ENCODE results near the gene FIG4.

The FIG4 gene

DNA sequence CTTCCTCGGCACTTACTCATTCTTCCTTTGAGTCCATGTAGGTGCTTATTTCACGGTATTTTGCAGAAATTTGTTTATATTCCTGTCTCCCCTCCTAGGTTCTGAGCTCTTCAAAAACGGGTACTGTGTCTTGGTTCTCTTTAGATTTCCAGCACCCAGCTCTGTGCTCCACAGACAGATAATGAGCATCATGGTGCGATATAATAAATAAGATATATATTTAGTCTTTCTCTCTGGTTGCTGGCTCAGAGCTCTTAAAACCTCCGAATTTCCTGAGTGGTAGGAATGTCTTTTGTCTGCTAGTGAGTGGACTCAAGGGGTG, 179.0 kb downstream of the FIG4 start:
- WGBS, 2 donors (ENCODE audit: extremely low coverage in 2 of 2, insufficient read length in 2 of 2, insufficient replicate concordance in 1 of 2), result no CpG with 5 or more reads among the region's 5 CpGs
- H3K23ac ChIP-seq (ENCODE audit: low read depth, low read length, poor library complexity), result no peak overlapping the region

GRCh38 chr6:109872549-109872948, 181.5 kb downstream of the FIG4 start:
- Histone ChIP-seq H3K4ac (ENCODE audit: low read length) (no peak overlapping the region), H3K9me3 (replicated peaks in 1 of 2; ENCODE audit: control insufficient read depth in 2 of 2, insufficient read depth in 1 of 2, low read depth in 1 of 2, low read length in 2 of 2) (peaks cover 0 to 1% of the 10 kb centered on the region in 2 donors), H2BK12ac (ENCODE audit: low read length) (no peak overlapping the region), H3K4me1 (ENCODE audit: control insufficient read depth in 2 of 2, insufficient read depth in 1 of 2, low read depth in 1 of 2, low read length in 2 of 2) (no peaks in the 10 kb centered on the region), H3K4me3 (ENCODE audit: low read length in 2 of 2) (no peak overlapping the region), H3K14ac (ENCODE audit: low read length) (no peak overlapping the region), H2BK120ac (ENCODE audit: low read depth, low read length) (no peak overlapping the region), H3K9ac (ENCODE audit: low read depth, low read length, poor library complexity) (no peak overlapping the region), H3K18ac (ENCODE audit: low read length) (no peak overlapping the region), H3K36me3 (replicated peaks in 1 of 2; ENCODE audit: control insufficient read depth in 2 of 2, insufficient read depth in 2 of 2, low read length in 2 of 2) (no peaks in the 10 kb centered on the region), H2AK5ac (ENCODE audit: low read depth, low read length) (no peak overlapping the region), H3K27ac (replicated peaks; ENCODE audit: low read length) (no peak overlapping the region), H2AFZ (ENCODE audit: low read length) (no peak overlapping the region), H4K8ac (ENCODE audit: low read depth, low read length) (no peak overlapping the region), H3K79me1 (ENCODE audit: low read depth, low read length) (no peaks in the 10 kb centered on the region), H3K27me3 (ENCODE audit: control insufficient read depth in 3 of 3, insufficient read depth in 3 of 3, low read depth in 1 of 3, low read length in 3 of 3) (peaks cover 0 to 3% (median 0%) of the 10 kb centered on the region in 3 experiments), H4K91ac (ENCODE audit: low read depth, low read length, poor library complexity) (no peak overlapping the region), H3K23ac (ENCODE audit: low read depth, low read length, poor library complexity) (no peak overlapping the region), H2BK15ac (ENCODE audit: low read length) (no peak overlapping the region), H2BK5ac (ENCODE audit: low read length) (no peak overlapping the region), H3K4me2 (ENCODE audit: insufficient read depth, low read length, poor library complexity, severe bottlenecking) (no peak overlapping the region)
- WGBS, 2 donors (ENCODE audit: extremely low coverage in 2 of 2, insufficient read length in 2 of 2, insufficient replicate concordance in 1 of 2), result no CpG with 5 or more reads among the region's 1 CpG
- no peak for DNase-seq (ENCODE audit: low spot score)

More for the DNA sequence above, 179.0 kb downstream of the FIG4 start:
- Histone ChIP-seq H3K79me1 (ENCODE audit: low read depth, low read length) (no peaks in the 10 kb centered on the region), H2AFZ (ENCODE audit: low read length) (no peak overlapping the region), H3K4me3 (ENCODE audit: low read length in 2 of 2) (no peak overlapping the region), H4K91ac (ENCODE audit: low read depth, low read length, poor library complexity) (no peak overlapping the region), H3K9me3 (replicated peaks in 1 of 2; ENCODE audit: control insufficient read depth in 2 of 2, insufficient read depth in 1 of 2, low read depth in 1 of 2, low read length in 2 of 2) (peaks cover 0 to 1% of the 10 kb centered on the region in 2 donors), H2BK12ac (ENCODE audit: low read length) (no peak overlapping the region), H2BK15ac (ENCODE audit: low read length) (no peak overlapping the region), H3K14ac (ENCODE audit: low read length) (no peak overlapping the region), H3K27ac (replicated peaks; ENCODE audit: low read length) (no peak overlapping the region), H3K9ac (ENCODE audit: low read depth, low read length, poor library complexity) (no peak overlapping the region), H3K4me2 (ENCODE audit: insufficient read depth, low read length, poor library complexity, severe bottlenecking) (no peak overlapping the region), H3K18ac (ENCODE audit: low read length) (no peak overlapping the region), H2AK5ac (ENCODE audit: low read depth, low read length) (no peak overlapping the region), H3K4me1 (ENCODE audit: control insufficient read depth in 2 of 2, insufficient read depth in 1 of 2, low read depth in 1 of 2, low read length in 2 of 2) (no peaks in the 10 kb centered on the region), H2BK120ac (ENCODE audit: low read depth, low read length) (no peak overlapping the region), H3K36me3 (replicated peaks in 1 of 2; ENCODE audit: control insufficient read depth in 2 of 2, insufficient read depth in 2 of 2, low read length in 2 of 2) (no peaks in the 10 kb centered on the region), H3K4ac (ENCODE audit: low read length) (no peak overlapping the region), H4K8ac (ENCODE audit: low read depth, low read length) (no peak overlapping the region), H2BK5ac (ENCODE audit: low read length) (no peak overlapping the region), H3K27me3 (ENCODE audit: control insufficient read depth in 3 of 3, insufficient read depth in 3 of 3, low read depth in 1 of 3, low read length in 3 of 3) (no peaks in the 10 kb centered on the region)
- DNase-seq (ENCODE audit: low spot score), result no peak

GRCh38 chr6:109872968-109873545, 182.0 kb downstream of the FIG4 start:
- H4K91ac ChIP-seq (ENCODE audit: low read depth, low read length, poor library complexity), result no peak overlapping the region
- no peak overlapping the region for H2BK5ac ChIP-seq (ENCODE audit: low read length)
- H3K36me3 ChIP-seq (replicated peaks in 1 of 2; ENCODE audit: control insufficient read depth in 2 of 2, insufficient read depth in 2 of 2, low read length in 2 of 2), result no peaks in the 10 kb centered on the region
- no CpG with 5 or more reads among the region's 4 CpGs for WGBS, 2 donors (ENCODE audit: extremely low coverage in 2 of 2, insufficient read length in 2 of 2, insufficient replicate concordance in 1 of 2)
- no peaks in the 10 kb centered on the region for H3K4me1 ChIP-seq (ENCODE audit: control insufficient read depth in 2 of 2, insufficient read depth in 1 of 2, low read depth in 1 of 2, low read length in 2 of 2)
- H3K23ac ChIP-seq (ENCODE audit: low read depth, low read length, poor library complexity), result no peak overlapping the region
- H3K4me3 ChIP-seq (ENCODE audit: low read length in 2 of 2), result no peak overlapping the region
- no peak overlapping the region for H4K8ac ChIP-seq (ENCODE audit: low read depth, low read length)
- H3K79me1 ChIP-seq (ENCODE audit: low read depth, low read length), result no peaks in the 10 kb centered on the region
- H2BK12ac ChIP-seq (ENCODE audit: low read length), result no peak overlapping the region
- no peak overlapping the region for H3K4me2 ChIP-seq (ENCODE audit: insufficient read depth, low read length, poor library complexity, severe bottlenecking)
- peaks cover 0 to 5% (median 0%) of the 10 kb centered on the region in 3 experiments for H3K27me3 ChIP-seq (ENCODE audit: control insufficient read depth in 3 of 3, insufficient read depth in 3 of 3, low read depth in 1 of 3, low read length in 3 of 3)
- H2AK5ac ChIP-seq (ENCODE audit: low read depth, low read length), result no peak overlapping the region
- no peak overlapping the region for H2BK120ac ChIP-seq (ENCODE audit: low read depth, low read length)
- no peak overlapping the region for H3K18ac ChIP-seq (ENCODE audit: low read length)
- H3K27ac ChIP-seq (replicated peaks; ENCODE audit: low read length), result no peak overlapping the region
- no peak overlapping the region for H2BK15ac ChIP-seq (ENCODE audit: low read length)
- no peak overlapping the region for H3K4ac ChIP-seq (ENCODE audit: low read length)
- DNase-seq (ENCODE audit: low spot score), result no peak
- no peak overlapping the region for H3K9ac ChIP-seq (ENCODE audit: low read depth, low read length, poor library complexity)
- H2AFZ ChIP-seq (ENCODE audit: low read length), result no peak overlapping the region
- no peak overlapping the region for H3K14ac ChIP-seq (ENCODE audit: low read length)
- peaks cover 0 to 1% of the 10 kb centered on the region in 2 donors for H3K9me3 ChIP-seq (replicated peaks in 1 of 2; ENCODE audit: control insufficient read depth in 2 of 2, insufficient read depth in 1 of 2, low read depth in 1 of 2, low read length in 2 of 2)

DNA sequence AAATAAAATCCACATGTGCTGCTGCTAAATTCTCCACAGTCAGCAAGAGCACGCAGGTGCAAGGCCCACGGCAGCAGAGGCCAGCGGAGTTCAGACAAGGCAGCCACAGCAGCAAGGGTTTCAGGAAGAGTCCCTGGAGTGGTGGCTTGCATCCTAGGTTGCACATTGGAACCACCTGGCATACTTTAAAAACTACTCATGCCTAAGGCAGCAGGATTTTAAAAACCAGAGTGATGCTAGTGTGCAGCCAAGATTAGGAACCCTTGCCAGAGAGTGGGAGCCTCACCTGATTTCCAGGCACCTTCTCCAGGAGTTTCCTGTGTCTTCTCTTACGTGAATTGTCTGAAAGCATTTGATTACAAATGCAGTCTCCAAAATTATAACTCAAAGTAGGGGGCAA, 183.0 kb downstream of the FIG4 start:
- Histone ChIP-seq H2BK15ac (ENCODE audit: low read length) (no peak overlapping the region), H3K4me3 (ENCODE audit: low read length in 2 of 2) (no peak overlapping the region), H3K23ac (ENCODE audit: low read depth, low read length, poor library complexity) (no peak overlapping the region), H3K27ac (replicated peaks; ENCODE audit: low read length) (no peak overlapping the region), H3K4me2 (ENCODE audit: insufficient read depth, low read length, poor library complexity, severe bottlenecking) (no peak overlapping the region), H3K27me3 (ENCODE audit: control insufficient read depth in 3 of 3, insufficient read depth in 3 of 3, low read depth in 1 of 3, low read length in 3 of 3) (peaks cover 0 to 5% (median 0%) of the 10 kb centered on the region in 3 experiments), H2BK120ac (ENCODE audit: low read depth, low read length) (no peak overlapping the region), H3K9me3 (replicated peaks in 1 of 2; ENCODE audit: control insufficient read depth in 2 of 2, insufficient read depth in 1 of 2, low read depth in 1 of 2, low read length in 2 of 2) (peaks cover 0 to 1% of the 10 kb centered on the region in 2 donors), H3K4ac (ENCODE audit: low read length) (no peak overlapping the region), H3K79me1 (ENCODE audit: low read depth, low read length) (no peaks in the 10 kb centered on the region), H2BK5ac (ENCODE audit: low read length) (no peak overlapping the region), H4K91ac (ENCODE audit: low read depth, low read length, poor library complexity) (no peak overlapping the region), H3K9ac (ENCODE audit: low read depth, low read length, poor library complexity) (no peak overlapping the region), H2BK12ac (ENCODE audit: low read length) (no peak overlapping the region), H3K36me3 (replicated peaks in 1 of 2; ENCODE audit: control insufficient read depth in 2 of 2, insufficient read depth in 2 of 2, low read length in 2 of 2) (no peaks in the 10 kb centered on the region), H3K14ac (ENCODE audit: low read length) (no peak overlapping the region), H3K18ac (ENCODE audit: low read length) (no peak overlapping the region), H3K4me1 (ENCODE audit: control insufficient read depth in 2 of 2, insufficient read depth in 1 of 2, low read depth in 1 of 2, low read length in 2 of 2) (no peaks in the 10 kb centered on the region), H2AK5ac (ENCODE audit: low read depth, low read length) (no peak overlapping the region), H4K8ac (ENCODE audit: low read depth, low read length) (no peak overlapping the region), H2AFZ (ENCODE audit: low read length) (no peak overlapping the region)
- DNase-seq (ENCODE audit: low spot score), result no peak
- WGBS, 2 donors (ENCODE audit: extremely low coverage in 2 of 2, insufficient read length in 2 of 2, insufficient replicate concordance in 1 of 2), result no CpG with 5 or more reads among the region's 4 CpGs
